ENCODE measurements around the gene CDK14.

Gene CDK14

GRCh38 chr7:91034459-91035368 lies 438.6 kb downstream of the CDK14 start:
- H4K20me1 ChIP-seq (ENCODE audit: insufficient read depth, low read length) = no peaks in the 10 kb centered on the region
- H3K27ac ChIP-seq (ENCODE audit: low read length) = no peak overlapping the region
- H3K27me3 ChIP-seq (ENCODE audit: low read depth, low read length) = no peaks in the 10 kb centered on the region
- TF ChIP-seq CTCF (IDR thresholded peaks at IDR 0.05; ENCODE audit: low read depth, low read length) (peak; percentile 87), EZH2phosphoT487 (IDR thresholded peaks at IDR 0.05; ENCODE audit: low read depth) (no peak)
- H3K4me2 ChIP-seq (ENCODE audit: low read length) = no peak overlapping the region
- H3K36me3 ChIP-seq (replicated peaks; ENCODE audit: low read depth, low read length) = no peaks in the 10 kb centered on the region
- H3K9ac ChIP-seq (ENCODE audit: low read length) = no peak overlapping the region
- no peaks in the 10 kb centered on the region for H3K9me3 ChIP-seq (ENCODE audit: insufficient read depth, low read length)
- no peak overlapping the region for H3K4me3 ChIP-seq (ENCODE audit: low read length)
- H2AFZ ChIP-seq (ENCODE audit: low read depth, low read length) = no peak overlapping the region
- no peaks in the 10 kb centered on the region for H3K79me2 ChIP-seq (ENCODE audit: low read length)
- H3K4me1 ChIP-seq (ENCODE audit: low read length) = peaks cover 11% of the 10 kb centered on the region

- no peak overlapping the region for H3K9ac ChIP-seq (ENCODE audit: low read length)
- no peaks in the 10 kb centered on the region for H3K36me3 ChIP-seq (replicated peaks; ENCODE audit: low read depth, low read length)
- peaks cover 11% of the 10 kb centered on the region for H3K4me1 ChIP-seq (ENCODE audit: low read length)
- TF ChIP-seq CTCF (IDR thresholded peaks at IDR 0.05; ENCODE audit: low read depth, low read length) = no peak
- H3K27ac ChIP-seq (ENCODE audit: low read length) = no peak overlapping the region
- no peaks in the 10 kb centered on the region for H4K20me1 ChIP-seq (ENCODE audit: insufficient read depth, low read length)
- no peaks in the 10 kb centered on the region for H3K79me2 ChIP-seq (ENCODE audit: low read length)
- no peak overlapping the region for H3K4me2 ChIP-seq (ENCODE audit: low read length)
- no peak overlapping the region for H3K4me3 ChIP-seq (ENCODE audit: low read length)
- H3K9me3 ChIP-seq (ENCODE audit: insufficient read depth, low read length) = no peaks in the 10 kb centered on the region
- no peak overlapping the region for H2AFZ ChIP-seq (ENCODE audit: low read depth, low read length)
- peaks cover 4% of the 10 kb centered on the region; the same call in 1 of the 2 replicates for H3K27me3 ChIP-seq (ENCODE audit: low read depth, low read length)
Observed at GRCh38 chr7:91039033-91039432, 442.9 kb downstream of the CDK14 start.

- Histone ChIP-seq H3K27me3 (ENCODE audit: low read depth, low read length) (peaks cover 4% of the 10 kb centered on the region; the same call in 1 of the 2 replicates), H3K79me2 (ENCODE audit: low read length) (no peaks in the 10 kb centered on the region), H3K27ac (ENCODE audit: low read length) (no peak overlapping the region), H3K4me2 (ENCODE audit: low read length) (no peak overlapping the region), H2AFZ (ENCODE audit: low read depth, low read length) (no peak overlapping the region), H3K9me3 (ENCODE audit: insufficient read depth, low read length) (no peaks in the 10 kb centered on the region), H3K9ac (ENCODE audit: low read length) (no peak overlapping the region), H3K4me3 (ENCODE audit: low read length) (no peak overlapping the region), H3K4me1 (ENCODE audit: low read length) (peaks cover 10% of the 10 kb centered on the region), H4K20me1 (ENCODE audit: insufficient read depth, low read length) (no peaks in the 10 kb centered on the region), H3K36me3 (replicated peaks; ENCODE audit: low read depth, low read length) (no peaks in the 10 kb centered on the region)
- TF ChIP-seq EZH2phosphoT487 (IDR thresholded peaks at IDR 0.05; ENCODE audit: low read depth) (no peak), CTCF (IDR thresholded peaks at IDR 0.05; ENCODE audit: low read depth, low read length) (no peak)
Observed at GRCh38 chr7:91041141-91041540, 445.0 kb downstream of the CDK14 start.

GRCh38 chr7:91041901-91042484 lies 445.9 kb downstream of the CDK14 start:
- no peak overlapping the region for H2AFZ ChIP-seq (ENCODE audit: low read depth, low read length)
- TF ChIP-seq EZH2phosphoT487 (IDR thresholded peaks at IDR 0.05; ENCODE audit: low read depth) (no peak), CTCF (IDR thresholded peaks at IDR 0.05; ENCODE audit: low read depth, low read length) (no peak)

More at GRCh38 chr7:91041901-91042484, 445.9 kb downstream of the CDK14 start:
- Histone ChIP-seq H3K79me2 (ENCODE audit: low read length) (no peaks in the 10 kb centered on the region), H3K27ac (ENCODE audit: low read length) (no peak overlapping the region), H3K27me3 (ENCODE audit: low read depth, low read length) (peaks cover 4% of the 10 kb centered on the region; the same call in 1 of the 2 replicates), H4K20me1 (ENCODE audit: insufficient read depth, low read length) (no peaks in the 10 kb centered on the region), H3K9me3 (ENCODE audit: insufficient read depth, low read length) (no peaks in the 10 kb centered on the region), H3K36me3 (replicated peaks; ENCODE audit: low read depth, low read length) (no peaks in the 10 kb centered on the region), H3K4me1 (ENCODE audit: low read length) (0 out of 2 replicates have a peak, but pooled peaks cover 4% of the 10 kb centered on the region), H3K9ac (ENCODE audit: low read length) (no peak overlapping the region), H3K4me2 (ENCODE audit: low read length) (no peak overlapping the region), H3K4me3 (ENCODE audit: low read length) (no peak overlapping the region)

All from OCI-LY3 (cell line).